Coronary artery (tissue), 2 donors: Measurements from ENCODE around the gene ANKAR.
"Not testable (repeated sequence)": the region's sequence is repeated elsewhere in the genome, so short reads cannot be mapped to it uniquely, and the experiment has no call there.

Experiments
- DNase-seq: peaks from one replicate; pipeline ENCODE4 v3.0.0-alpha.2; 2017; ENCODE audit warnings: low spot score
- H3K27ac ChIP-seq, 2 donors: fragments of 200-600 bp; sonication (generic); one replicate each; pipeline ENCODE4 v1.5.1; 2016 to 2019
- H3K4me3 ChIP-seq: fragments of 200-600 bp; sonication (generic); 2 replicates; pipeline ENCODE4 v1.5.1; 2016; ENCODE audit warnings: mild to moderate bottlenecking, moderate library complexity
- TF ChIP-seq, protein P1 (sequence below): fragments of 200-600 bp; sonication (generic); IDR thresholded peaks from one replicate; pipeline ENCODE4 v1.5.1; 2019; ENCODE audit warnings: antibody characterized with exemption

ANKAR gene

DNA sequence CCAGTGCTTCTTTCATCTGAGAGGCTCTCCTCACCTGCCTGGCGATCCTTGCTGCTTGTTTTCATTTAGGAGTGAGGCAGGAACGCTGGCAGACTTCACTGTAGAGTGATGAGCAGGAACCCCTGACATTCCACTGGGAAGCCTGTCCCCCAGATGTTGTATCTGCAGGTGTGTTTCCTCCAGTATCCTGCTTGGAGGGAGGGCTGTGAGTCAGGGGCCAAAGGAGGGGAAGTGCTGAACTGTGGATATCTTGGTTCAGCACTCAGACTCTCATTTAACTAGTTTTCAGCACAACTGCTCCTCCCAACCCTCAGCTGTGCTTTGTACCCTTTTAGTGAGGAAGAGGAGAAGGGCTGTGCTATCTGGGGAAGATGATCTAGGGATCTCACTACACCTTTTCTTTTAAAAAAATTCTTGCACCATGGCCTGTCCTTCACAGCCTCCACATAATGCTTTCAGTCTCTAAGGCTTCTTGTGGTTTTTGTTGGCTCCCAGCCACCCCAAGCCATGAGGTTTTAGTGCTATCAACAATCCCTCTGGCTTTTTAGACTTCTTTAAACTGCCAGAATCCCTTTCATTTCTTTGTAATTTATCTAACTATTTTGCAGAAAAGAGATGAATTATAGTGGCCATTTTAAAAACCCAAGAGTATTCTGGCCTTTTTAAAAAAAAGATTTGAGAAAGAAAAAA lies 11.2 kb downstream of the ANKAR start:
- TF ChIP-seq, protein P1, sequence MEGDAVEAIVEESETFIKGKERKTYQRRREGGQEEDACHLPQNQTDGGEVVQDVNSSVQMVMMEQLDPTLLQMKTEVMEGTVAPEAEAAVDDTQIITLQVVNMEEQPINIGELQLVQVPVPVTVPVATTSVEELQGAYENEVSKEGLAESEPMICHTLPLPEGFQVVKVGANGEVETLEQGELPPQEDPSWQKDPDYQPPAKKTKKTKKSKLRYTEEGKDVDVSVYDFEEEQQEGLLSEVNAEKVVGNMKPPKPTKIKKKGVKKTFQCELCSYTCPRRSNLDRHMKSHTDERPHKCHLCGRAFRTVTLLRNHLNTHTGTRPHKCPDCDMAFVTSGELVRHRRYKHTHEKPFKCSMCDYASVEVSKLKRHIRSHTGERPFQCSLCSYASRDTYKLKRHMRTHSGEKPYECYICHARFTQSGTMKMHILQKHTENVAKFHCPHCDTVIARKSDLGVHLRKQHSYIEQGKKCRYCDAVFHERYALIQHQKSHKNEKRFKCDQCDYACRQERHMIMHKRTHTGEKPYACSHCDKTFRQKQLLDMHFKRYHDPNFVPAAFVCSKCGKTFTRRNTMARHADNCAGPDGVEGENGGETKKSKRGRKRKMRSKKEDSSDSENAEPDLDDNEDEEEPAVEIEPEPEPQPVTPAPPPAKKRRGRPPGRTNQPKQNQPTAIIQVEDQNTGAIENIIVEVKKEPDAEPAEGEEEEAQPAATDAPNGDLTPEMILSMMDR: no peak
- DNase-seq: no peak
- Histone ChIP-seq H3K4me3 (no peak overlapping the region), H3K27ac (no peak overlapping the region)

DNA sequence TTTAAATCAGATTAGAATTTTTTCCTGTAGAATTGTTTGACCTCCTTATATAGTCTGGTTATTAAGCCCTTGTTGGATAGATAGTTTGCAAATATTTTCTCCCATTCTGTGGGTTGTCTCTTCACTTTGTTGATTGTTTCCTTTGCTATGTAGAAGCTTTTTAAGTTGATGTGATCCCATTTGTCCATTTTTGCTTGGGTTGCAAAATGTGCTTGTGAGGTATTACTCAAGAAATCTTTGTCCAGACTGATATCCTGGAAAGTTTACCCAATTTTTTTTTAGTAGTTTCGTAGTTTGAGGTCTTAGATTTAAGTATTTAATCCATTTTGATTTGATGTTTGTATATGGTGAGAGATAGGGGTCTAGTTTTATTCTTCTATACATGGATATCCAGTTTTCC lies 13.3 kb downstream of the ANKAR start:
- not testable (repeated sequence) for H3K4me3 ChIP-seq, DNase-seq

GRCh38 chr2:189696223-189696622 lies 21.8 kb downstream of the ANKAR start:
- DNase-seq: no peak
- H3K4me3 ChIP-seq: no peak overlapping the region
- H3K27ac ChIP-seq: no peak overlapping the region
- TF ChIP-seq, protein P1: no peak

More for the DNA sequence above, 13.3 kb downstream of the ANKAR start:
- not testable (repeated sequence) for H3K27ac ChIP-seq

DNA sequence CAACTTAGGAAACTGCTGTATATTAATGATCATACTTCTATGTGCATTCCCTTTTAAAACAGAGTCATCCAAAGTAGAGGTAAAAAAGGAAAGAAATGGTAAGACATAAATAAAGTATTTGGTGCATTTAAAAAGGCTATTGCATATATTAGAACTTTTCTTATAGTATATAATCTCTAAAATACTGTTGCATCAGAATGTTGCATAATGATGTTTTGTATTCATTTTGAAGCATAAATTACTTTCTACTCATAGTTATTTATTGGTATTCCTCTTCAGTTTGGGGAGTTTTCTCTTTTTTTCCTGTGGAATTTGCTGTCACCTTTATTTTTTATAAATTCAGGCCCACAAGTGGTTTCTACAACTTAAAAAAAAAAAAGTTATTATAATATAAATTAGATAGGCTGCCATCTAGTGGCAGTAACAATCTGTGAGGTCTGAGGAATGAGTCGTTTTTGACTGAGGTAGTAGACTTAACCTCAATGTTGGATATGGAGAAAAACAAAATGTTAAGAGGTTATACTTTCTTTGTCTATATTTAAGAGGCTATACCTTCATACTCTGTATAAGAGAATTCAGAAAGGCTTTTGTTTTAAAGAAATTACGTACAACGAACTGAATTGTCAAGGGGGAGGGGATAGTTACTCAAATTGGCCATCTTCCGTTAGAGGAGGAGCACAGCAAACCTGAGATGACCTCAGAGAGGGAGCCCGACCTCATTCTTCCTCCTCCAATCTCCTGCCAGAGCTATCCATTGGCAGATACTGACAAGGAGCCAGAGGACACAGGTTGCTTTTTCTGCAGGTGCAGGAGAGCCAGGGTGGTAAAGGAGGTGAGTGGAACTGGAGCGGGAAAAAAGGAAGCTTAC lies 23.8 kb downstream of the ANKAR start:
- DNase-seq: no peak
- H3K4me3 ChIP-seq: no peak overlapping the region
- TF ChIP-seq, protein P1: peak; percentile 53
- H3K27ac ChIP-seq: no peak overlapping the region

- TF ChIP-seq, protein P1: no peak
- Histone ChIP-seq H3K27ac (no peak overlapping the region), H3K4me3 (no peak overlapping the region)
- DNase-seq: no peak
Observed at GRCh38 chr2:189700681-189701080, 26.2 kb downstream of the ANKAR start.

GRCh38 chr2:189702071-189702470 lies 27.6 kb downstream of the ANKAR start:
- Histone ChIP-seq H3K27ac (no peak overlapping the region), H3K4me3 (no peak overlapping the region)
- no peak for DNase-seq
- TF ChIP-seq, protein P1: no peak

DNA sequence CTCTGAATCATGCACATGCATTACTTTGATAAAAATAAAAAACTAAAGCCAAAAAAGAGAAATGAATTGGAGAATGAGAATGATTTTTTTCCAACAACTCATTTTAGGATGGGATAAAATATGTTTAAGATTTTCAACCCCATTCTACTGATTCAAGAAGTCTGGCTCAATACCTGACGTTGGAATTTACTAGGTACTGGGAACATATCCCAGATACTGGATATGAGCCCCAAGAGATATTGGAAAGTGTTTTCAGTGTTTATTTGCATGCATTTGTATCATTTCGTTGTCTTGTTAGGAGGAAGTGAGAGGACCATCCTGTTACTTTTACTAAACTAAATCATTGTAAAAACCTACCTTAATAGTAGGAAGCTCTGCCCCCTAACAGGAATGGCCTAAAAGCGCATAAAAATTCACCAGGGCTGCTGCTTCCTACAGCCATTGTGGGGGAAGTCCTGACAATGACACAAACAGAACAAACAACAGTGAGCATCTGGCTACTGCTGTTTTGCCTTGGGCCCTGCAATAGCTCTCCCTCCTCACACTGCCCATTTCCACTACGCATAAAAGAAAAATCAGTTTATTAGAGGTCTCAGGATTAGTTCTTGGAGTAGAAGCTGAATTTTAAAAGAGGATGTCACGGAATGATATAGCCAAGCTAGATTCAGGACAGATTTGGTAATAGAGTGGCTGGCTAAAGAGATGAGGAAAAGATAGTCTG lies 35.2 kb downstream of the ANKAR start:
- no peak overlapping the region for H3K27ac ChIP-seq
- TF ChIP-seq, protein P1: no peak
- no peak for DNase-seq
- H3K4me3 ChIP-seq: no peak overlapping the region

DNA sequence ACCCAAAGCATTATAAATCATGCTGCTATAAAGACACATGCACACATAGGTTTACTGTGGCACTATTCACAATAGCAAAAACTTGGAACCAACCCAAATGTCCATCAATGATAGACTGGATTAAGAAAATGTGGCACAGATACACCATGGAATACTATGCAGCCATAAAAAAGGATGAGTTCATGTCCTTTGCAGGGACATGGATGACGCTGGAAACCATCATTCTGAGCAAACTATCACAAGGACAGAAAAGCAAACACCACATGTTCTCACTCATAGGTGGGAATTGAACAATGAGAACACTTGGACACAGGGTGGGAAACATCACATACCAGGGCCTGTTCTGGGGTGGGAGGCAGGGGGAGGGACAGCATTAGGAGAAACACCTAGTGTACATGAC lies 43.1 kb downstream of the ANKAR start:
- not testable (repeated sequence) for DNase-seq

More for the DNA sequence above, 43.1 kb downstream of the ANKAR start:
- H3K4me3 ChIP-seq, H3K27ac ChIP-seq: not testable (repeated sequence)
